Uterus (tissue), 2 donors: ENCODE data around the gene TESK2.
"Not testable (repeated sequence)": the region's sequence is repeated elsewhere in the genome, so short reads cannot be mapped to it uniquely, and the experiment has no call there.

Experiments
- CTCF ChIP-seq, 4 experiments: fragments of 200-600 bp in 2 of 4; fragments of 450-650 bp in 2 of 4; sonication (generic) in 2 of 4; IDR thresholded peaks; one replicate each; pipeline ENCODE4 v1.5.1; 2016 to 2019; ENCODE audit warnings: antibody characterized with exemption in 4 of 4, mild to moderate bottlenecking in 2 of 4, moderate library complexity in 1 of 4
- POLR2A ChIP-seq, 2 donors: fragments of 450-650 bp; IDR thresholded peaks; one replicate each; pipeline ENCODE4 v1.6.1; 2016; ENCODE audit warnings: antibody characterized with exemption in 2 of 2, mild to moderate bottlenecking in 1 of 2, moderate library complexity in 1 of 2

GRCh38 chr1:45519774-45520173 lies 28.8 kb upstream of the TESK2 start:
- TF ChIP-seq POLR2A, CTCF (IDR thresholded peaks at IDR 0.05): not testable (repeated sequence)
